Measurements from ENCODE around the gene MCF2L.
A peak's percentile ranks its signal among the peaks of the same experiment; 100 is the strongest.

MCF2L gene

GRCh38 chr13:113017506-113018215 is 48.6 kb downstream of the MCF2L start:
- DNase-seq = no peak
- no peak overlapping the region for H2AK5ac ChIP-seq (ENCODE audit: low read length, severe bottlenecking)
- no peak overlapping the region for H3K4me2 ChIP-seq (ENCODE audit: low read length, poor library complexity, severe bottlenecking)
- H3K14ac ChIP-seq (ENCODE audit: low read length in 2 of 2) = no peak overlapping the region
- no peak overlapping the region for H2BK12ac ChIP-seq (ENCODE audit: low read length in 2 of 2)
- no peak overlapping the region for H3K9ac ChIP-seq (ENCODE audit: low read length)
- no peak overlapping the region for H2BK5ac ChIP-seq (ENCODE audit: low read depth, low read length, poor library complexity, severe bottlenecking)
- H2BK120ac ChIP-seq (ENCODE audit: low read depth, low read length) = no peak overlapping the region
- H3K4ac ChIP-seq (ENCODE audit: low read depth in 1 of 2, low read length in 2 of 2) = no peak overlapping the region
- no peak overlapping the region for H3K4me3 ChIP-seq (ENCODE audit: insufficient read depth in 1 of 2, low read depth in 1 of 2, low read length in 2 of 2)
- no peak overlapping the region for H2BK15ac ChIP-seq (ENCODE audit: low read depth, poor library complexity, severe bottlenecking)
- no peak overlapping the region for H4K91ac ChIP-seq (ENCODE audit: low read length)
- WGBS = 88% methylated on average over 29 of the region's 29 CpGs
- no peaks in the 10 kb centered on the region for H3K79me1 ChIP-seq (replicated peaks; ENCODE audit: low read length, poor library complexity, severe bottlenecking)
- H2AFZ ChIP-seq (ENCODE audit: low read depth, low read length) = no peak overlapping the region
- peaks cover 1% of the 10 kb centered on the region for H3K4me1 ChIP-seq (ENCODE audit: control insufficient read depth, insufficient read depth, low read depth, low read length)
- H3K18ac ChIP-seq (ENCODE audit: low read depth in 1 of 2, low read length in 2 of 2) = no peak overlapping the region
- H3K9me3 ChIP-seq (ENCODE audit: control insufficient read depth, low read length) = peaks cover 9% of the 10 kb centered on the region
- H3K23ac ChIP-seq (ENCODE audit: low read length in 2 of 2) = no peak overlapping the region
- H4K8ac ChIP-seq (ENCODE audit: low read length) = no peak overlapping the region
- H3K36me3 ChIP-seq (ENCODE audit: control insufficient read depth in 1 of 2, insufficient read depth in 2 of 2, low read depth in 1 of 2, low read length in 2 of 2) = no peaks in the 10 kb centered on the region
- peaks cover 21 to 55% of the 10 kb centered on the region in 2 experiments for H3K27me3 ChIP-seq (ENCODE audit: control insufficient read depth in 1 of 2, insufficient read depth in 1 of 2, low read length in 2 of 2)
- H3K27ac ChIP-seq (ENCODE audit: low read length, poor library complexity, severe bottlenecking) = no peak overlapping the region

- Histone ChIP-seq H3K23ac (ENCODE audit: low read length in 2 of 2) (no peak overlapping the region), H4K91ac (ENCODE audit: low read length) (no peak overlapping the region), H3K9me3 (ENCODE audit: control insufficient read depth, low read length) (peaks cover 9% of the 10 kb centered on the region), H3K4ac (ENCODE audit: low read depth in 1 of 2, low read length in 2 of 2) (no peak overlapping the region), H4K8ac (ENCODE audit: low read length) (no peak overlapping the region), H3K9ac (ENCODE audit: low read length) (no peak overlapping the region), H2BK15ac (ENCODE audit: low read depth, poor library complexity, severe bottlenecking) (no peak overlapping the region), H3K4me1 (ENCODE audit: control insufficient read depth, insufficient read depth, low read depth, low read length) (peaks cover 7% of the 10 kb centered on the region), H3K79me1 (replicated peaks; ENCODE audit: low read length, poor library complexity, severe bottlenecking) (no peaks in the 10 kb centered on the region), H2AK5ac (ENCODE audit: low read length, severe bottlenecking) (no peak overlapping the region), H3K27ac (ENCODE audit: low read length, poor library complexity, severe bottlenecking) (no peak overlapping the region), H3K4me3 (ENCODE audit: insufficient read depth in 1 of 2, low read depth in 1 of 2, low read length in 2 of 2) (no peak overlapping the region), H3K18ac (ENCODE audit: low read depth in 1 of 2, low read length in 2 of 2) (no peak overlapping the region), H2BK12ac (ENCODE audit: low read length in 2 of 2) (no peak overlapping the region), H2BK5ac (ENCODE audit: low read depth, low read length, poor library complexity, severe bottlenecking) (no peak overlapping the region), H2AFZ (ENCODE audit: low read depth, low read length) (no peak overlapping the region), H3K27me3 (ENCODE audit: control insufficient read depth in 1 of 2, insufficient read depth in 1 of 2, low read length in 2 of 2) (peaks cover 33 to 67% of the 10 kb centered on the region in 2 experiments), H2BK120ac (ENCODE audit: low read depth, low read length) (no peak overlapping the region), H3K36me3 (ENCODE audit: control insufficient read depth in 1 of 2, insufficient read depth in 2 of 2, low read depth in 1 of 2, low read length in 2 of 2) (no peaks in the 10 kb centered on the region), H3K4me2 (ENCODE audit: low read length, poor library complexity, severe bottlenecking) (no peak overlapping the region), H3K14ac (ENCODE audit: low read length in 2 of 2) (no peak overlapping the region)
- WGBS = 87% methylated on average over 33 of the region's 33 CpGs
- DNase-seq = no peak
Measured at GRCh38 chr13:113018676-113019465, 49.9 kb downstream of the MCF2L start.

GRCh38 chr13:113020323-113021080 is 51.5 kb downstream of the MCF2L start:
- H2AK5ac ChIP-seq (ENCODE audit: low read length, severe bottlenecking) = no peak overlapping the region
- no peak overlapping the region for H2BK5ac ChIP-seq (ENCODE audit: low read depth, low read length, poor library complexity, severe bottlenecking)
- H3K18ac ChIP-seq (ENCODE audit: low read depth in 1 of 2, low read length in 2 of 2) = no peak overlapping the region
- no peak for DNase-seq
- peaks cover 35 to 70% of the 10 kb centered on the region in 2 experiments for H3K27me3 ChIP-seq (ENCODE audit: control insufficient read depth in 1 of 2, insufficient read depth in 1 of 2, low read length in 2 of 2)
- H2BK15ac ChIP-seq (ENCODE audit: low read depth, poor library complexity, severe bottlenecking) = no peak overlapping the region
- 85% methylated on average over 17 of the region's 17 CpGs for WGBS
- H4K91ac ChIP-seq (ENCODE audit: low read length) = no peak overlapping the region
- no peak overlapping the region for H2AFZ ChIP-seq (ENCODE audit: low read depth, low read length)
- H3K23ac ChIP-seq (ENCODE audit: low read length in 2 of 2) = no peak overlapping the region
- H4K8ac ChIP-seq (ENCODE audit: low read length) = no peak overlapping the region
- peak overlapping the region in 1 of 2 experiments; percentile 21 for H3K14ac ChIP-seq (ENCODE audit: low read length in 2 of 2)
- no peaks in the 10 kb centered on the region for H3K79me1 ChIP-seq (replicated peaks; ENCODE audit: low read length, poor library complexity, severe bottlenecking)
- H2BK120ac ChIP-seq (ENCODE audit: low read depth, low read length) = no peak overlapping the region
- peaks cover 9% of the 10 kb centered on the region for H3K9me3 ChIP-seq (ENCODE audit: control insufficient read depth, low read length)
- H3K27ac ChIP-seq (ENCODE audit: low read length, poor library complexity, severe bottlenecking) = no peak overlapping the region
- no peak overlapping the region for H3K9ac ChIP-seq (ENCODE audit: low read length)
- H3K4me1 ChIP-seq (ENCODE audit: control insufficient read depth, insufficient read depth, low read depth, low read length) = peaks cover 7% of the 10 kb centered on the region
- H3K4me2 ChIP-seq (ENCODE audit: low read length, poor library complexity, severe bottlenecking) = no peak overlapping the region
- H3K4me3 ChIP-seq (ENCODE audit: insufficient read depth in 1 of 2, low read depth in 1 of 2, low read length in 2 of 2) = no peak overlapping the region
- no peak overlapping the region for H2BK12ac ChIP-seq (ENCODE audit: low read length in 2 of 2)
- H3K36me3 ChIP-seq (ENCODE audit: control insufficient read depth in 1 of 2, insufficient read depth in 2 of 2, low read depth in 1 of 2, low read length in 2 of 2) = no peaks in the 10 kb centered on the region
- H3K4ac ChIP-seq (ENCODE audit: low read depth in 1 of 2, low read length in 2 of 2) = no peak overlapping the region

DNA sequence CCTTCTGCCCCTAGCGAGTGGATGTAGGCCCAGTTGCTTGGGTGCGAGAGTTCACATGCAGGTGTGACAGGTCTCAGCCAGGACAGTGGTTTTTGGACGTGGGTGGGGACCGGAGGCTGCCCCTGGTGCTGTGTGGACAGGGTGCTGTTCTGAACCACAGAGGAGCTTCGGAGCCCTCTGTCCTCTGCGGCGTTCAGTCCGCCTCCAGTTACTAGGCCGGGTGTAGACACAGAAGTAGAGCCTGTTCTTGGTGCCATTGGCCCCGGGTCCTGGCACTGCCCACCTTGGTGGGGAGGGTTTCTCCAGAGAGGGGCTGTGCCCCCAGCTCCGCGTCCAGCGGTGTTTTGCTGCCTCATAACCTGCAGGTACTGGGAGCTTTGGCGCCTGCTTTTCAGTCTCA is 52.4 kb downstream of the MCF2L start:
- Histone ChIP-seq H3K4me1 (ENCODE audit: control insufficient read depth, insufficient read depth, low read depth, low read length) (peaks cover 7% of the 10 kb centered on the region), H2AFZ (ENCODE audit: low read depth, low read length) (no peak overlapping the region), H2BK15ac (ENCODE audit: low read depth, poor library complexity, severe bottlenecking) (no peak overlapping the region), H3K14ac (ENCODE audit: low read length in 2 of 2) (no peak overlapping the region), H2BK5ac (ENCODE audit: low read depth, low read length, poor library complexity, severe bottlenecking) (no peak overlapping the region), H2BK120ac (ENCODE audit: low read depth, low read length) (no peak overlapping the region), H3K23ac (ENCODE audit: low read length in 2 of 2) (no peak overlapping the region), H3K18ac (ENCODE audit: low read depth in 1 of 2, low read length in 2 of 2) (no peak overlapping the region), H2BK12ac (ENCODE audit: low read length in 2 of 2) (no peak overlapping the region), H4K91ac (ENCODE audit: low read length) (no peak overlapping the region), H3K27me3 (ENCODE audit: control insufficient read depth in 1 of 2, insufficient read depth in 1 of 2, low read length in 2 of 2) (peaks cover 39 to 71% of the 10 kb centered on the region in 2 experiments), H3K4ac (ENCODE audit: low read depth in 1 of 2, low read length in 2 of 2) (no peak overlapping the region), H3K9ac (ENCODE audit: low read length) (no peak overlapping the region), H3K36me3 (ENCODE audit: control insufficient read depth in 1 of 2, insufficient read depth in 2 of 2, low read depth in 1 of 2, low read length in 2 of 2) (no peaks in the 10 kb centered on the region), H3K27ac (ENCODE audit: low read length, poor library complexity, severe bottlenecking) (no peak overlapping the region), H2AK5ac (ENCODE audit: low read length, severe bottlenecking) (no peak overlapping the region), H3K9me3 (ENCODE audit: control insufficient read depth, low read length) (peaks cover 9% of the 10 kb centered on the region), H3K4me2 (ENCODE audit: low read length, poor library complexity, severe bottlenecking) (no peak overlapping the region), H3K79me1 (replicated peaks; ENCODE audit: low read length, poor library complexity, severe bottlenecking) (no peaks in the 10 kb centered on the region), H3K4me3 (ENCODE audit: insufficient read depth in 1 of 2, low read depth in 1 of 2, low read length in 2 of 2) (no peak overlapping the region), H4K8ac (ENCODE audit: low read length) (no peak overlapping the region)
- DNase-seq = no peak
- WGBS = 97% methylated on average over 14 of the region's 14 CpGs

All from mesenchymal stem cell (in vitro differentiated cells and primary cell).